HCT116 (cell line): Measurements from ENCODE around the gene ABTB2.

Source experiments
- ELF1 ChIP-seq: IDR thresholded peaks from 2 replicates; pipeline ENCODE4 v1.6.1; 2012; ENCODE audit warnings: low read depth, borderline replicate concordance
- EZH2phosphoT487 ChIP-seq: fragments of 200-600 bp; IDR thresholded peaks from 2 replicates; pipeline ENCODE4 v1.6.1; 2018; ENCODE audit warnings: antibody characterized with exemption, borderline replicate concordance
- JUND ChIP-seq: IDR thresholded peaks from 2 replicates; pipeline ENCODE4 v1.6.1; 2012
- POLR2A ChIP-seq: IDR thresholded peaks from 2 replicates; pipeline ENCODE4 v1.7.0; 2011; ENCODE audit warnings: borderline replicate concordance; ENCODE audit not compliant: insufficient read depth, insufficient read length; ENCODE audit errors: extremely low read depth
- TF ChIP-seq, protein P1 (sequence below), 3 experiments: fragments of 200-600 bp in 1 of 3; sonication (generic) in 1 of 3; IDR thresholded peaks in 2 of 3; conservative IDR thresholded peaks in 1 of 3; 2 replicates each; pipeline ENCODE4 v1.5.1; 2012 to 2017; ENCODE audit warnings: low read depth in 2 of 3, low read length in 2 of 3, antibody characterized with exemption in 1 of 3, borderline replicate concordance in 1 of 3, control low read depth in 1 of 3, mild to moderate bottlenecking in 1 of 3, mixed read lengths in 1 of 3, mixed run types in 1 of 3, moderate library complexity in 1 of 3; ENCODE audit not compliant: insufficient read depth in 1 of 3
- TF ChIP-seq, protein P2 (sequence below): IDR thresholded peaks from 2 replicates; pipeline ENCODE4 v1.6.1; 2012; ENCODE audit warnings: low read depth
- TF ChIP-seq, protein P3 (sequence below): IDR thresholded peaks from 2 replicates; pipeline ENCODE4 v1.6.1; 2012
- TF ChIP-seq, protein P4 (sequence below): IDR thresholded peaks from 2 replicates; pipeline ENCODE4 v1.6.1; 2012

DNA sequence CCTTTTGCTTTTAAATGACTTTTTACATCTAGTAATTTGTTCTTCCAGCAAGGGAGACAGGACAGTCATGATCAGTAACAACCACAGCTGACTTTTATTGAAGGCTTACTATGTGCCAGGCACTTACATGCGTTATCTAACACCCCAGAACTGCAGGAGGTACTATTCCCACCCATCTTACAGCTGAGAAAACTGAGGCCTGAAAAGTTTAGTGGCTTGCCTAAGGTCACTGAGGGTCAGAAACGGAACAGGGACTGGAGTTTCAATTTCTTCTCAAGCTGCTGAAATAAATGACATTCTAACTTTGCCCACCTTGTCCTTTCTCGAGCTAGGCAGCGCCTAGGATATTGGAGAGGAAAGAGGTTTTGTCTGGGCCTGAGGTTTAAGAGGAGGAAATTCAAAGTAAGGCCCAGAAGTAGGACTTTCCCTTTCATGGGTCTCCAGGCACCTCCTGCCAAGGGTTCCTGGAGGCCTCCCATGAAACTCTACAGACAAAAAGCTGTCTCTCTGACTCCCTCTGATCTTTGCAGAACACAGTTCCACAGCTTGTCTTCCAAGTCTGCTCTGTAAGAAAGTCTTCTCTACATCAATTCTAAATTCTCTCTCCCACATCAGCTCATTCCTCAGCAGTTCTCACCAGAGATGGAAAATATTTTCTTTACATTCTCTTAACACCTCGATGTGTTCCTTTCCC, 150.2 kb downstream of the ABTB2 start:
- no peak for TF ChIP-seq ELF1
- TF ChIP-seq POLR2A, result no peak
- TF ChIP-seq, protein P1, sequence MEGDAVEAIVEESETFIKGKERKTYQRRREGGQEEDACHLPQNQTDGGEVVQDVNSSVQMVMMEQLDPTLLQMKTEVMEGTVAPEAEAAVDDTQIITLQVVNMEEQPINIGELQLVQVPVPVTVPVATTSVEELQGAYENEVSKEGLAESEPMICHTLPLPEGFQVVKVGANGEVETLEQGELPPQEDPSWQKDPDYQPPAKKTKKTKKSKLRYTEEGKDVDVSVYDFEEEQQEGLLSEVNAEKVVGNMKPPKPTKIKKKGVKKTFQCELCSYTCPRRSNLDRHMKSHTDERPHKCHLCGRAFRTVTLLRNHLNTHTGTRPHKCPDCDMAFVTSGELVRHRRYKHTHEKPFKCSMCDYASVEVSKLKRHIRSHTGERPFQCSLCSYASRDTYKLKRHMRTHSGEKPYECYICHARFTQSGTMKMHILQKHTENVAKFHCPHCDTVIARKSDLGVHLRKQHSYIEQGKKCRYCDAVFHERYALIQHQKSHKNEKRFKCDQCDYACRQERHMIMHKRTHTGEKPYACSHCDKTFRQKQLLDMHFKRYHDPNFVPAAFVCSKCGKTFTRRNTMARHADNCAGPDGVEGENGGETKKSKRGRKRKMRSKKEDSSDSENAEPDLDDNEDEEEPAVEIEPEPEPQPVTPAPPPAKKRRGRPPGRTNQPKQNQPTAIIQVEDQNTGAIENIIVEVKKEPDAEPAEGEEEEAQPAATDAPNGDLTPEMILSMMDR (IDR thresholded peaks at IDR 0.05 in 2 of 3, conservative IDR thresholded peaks at IDR 0.05 in 1 of 3; ENCODE audit: borderline replicate concordance in 1 of 3, insufficient read depth in 1 of 3, low read depth in 2 of 3, low read length in 2 of 3), result no peak
- TF ChIP-seq, protein P2, sequence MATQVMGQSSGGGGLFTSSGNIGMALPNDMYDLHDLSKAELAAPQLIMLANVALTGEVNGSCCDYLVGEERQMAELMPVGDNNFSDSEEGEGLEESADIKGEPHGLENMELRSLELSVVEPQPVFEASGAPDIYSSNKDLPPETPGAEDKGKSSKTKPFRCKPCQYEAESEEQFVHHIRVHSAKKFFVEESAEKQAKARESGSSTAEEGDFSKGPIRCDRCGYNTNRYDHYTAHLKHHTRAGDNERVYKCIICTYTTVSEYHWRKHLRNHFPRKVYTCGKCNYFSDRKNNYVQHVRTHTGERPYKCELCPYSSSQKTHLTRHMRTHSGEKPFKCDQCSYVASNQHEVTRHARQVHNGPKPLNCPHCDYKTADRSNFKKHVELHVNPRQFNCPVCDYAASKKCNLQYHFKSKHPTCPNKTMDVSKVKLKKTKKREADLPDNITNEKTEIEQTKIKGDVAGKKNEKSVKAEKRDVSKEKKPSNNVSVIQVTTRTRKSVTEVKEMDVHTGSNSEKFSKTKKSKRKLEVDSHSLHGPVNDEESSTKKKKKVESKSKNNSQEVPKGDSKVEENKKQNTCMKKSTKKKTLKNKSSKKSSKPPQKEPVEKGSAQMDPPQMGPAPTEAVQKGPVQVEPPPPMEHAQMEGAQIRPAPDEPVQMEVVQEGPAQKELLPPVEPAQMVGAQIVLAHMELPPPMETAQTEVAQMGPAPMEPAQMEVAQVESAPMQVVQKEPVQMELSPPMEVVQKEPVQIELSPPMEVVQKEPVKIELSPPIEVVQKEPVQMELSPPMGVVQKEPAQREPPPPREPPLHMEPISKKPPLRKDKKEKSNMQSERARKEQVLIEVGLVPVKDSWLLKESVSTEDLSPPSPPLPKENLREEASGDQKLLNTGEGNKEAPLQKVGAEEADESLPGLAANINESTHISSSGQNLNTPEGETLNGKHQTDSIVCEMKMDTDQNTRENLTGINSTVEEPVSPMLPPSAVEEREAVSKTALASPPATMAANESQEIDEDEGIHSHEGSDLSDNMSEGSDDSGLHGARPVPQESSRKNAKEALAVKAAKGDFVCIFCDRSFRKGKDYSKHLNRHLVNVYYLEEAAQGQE, result no peak
- TF ChIP-seq, protein P3, sequence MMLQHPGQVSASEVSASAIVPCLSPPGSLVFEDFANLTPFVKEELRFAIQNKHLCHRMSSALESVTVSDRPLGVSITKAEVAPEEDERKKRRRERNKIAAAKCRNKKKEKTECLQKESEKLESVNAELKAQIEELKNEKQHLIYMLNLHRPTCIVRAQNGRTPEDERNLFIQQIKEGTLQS, result no peak
- TF ChIP-seq JUND, result no peak
- TF ChIP-seq EZH2phosphoT487, result no peak
- TF ChIP-seq, protein P4, sequence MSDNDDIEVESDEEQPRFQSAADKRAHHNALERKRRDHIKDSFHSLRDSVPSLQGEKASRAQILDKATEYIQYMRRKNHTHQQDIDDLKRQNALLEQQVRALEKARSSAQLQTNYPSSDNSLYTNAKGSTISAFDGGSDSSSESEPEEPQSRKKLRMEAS, result no peak
